ENCODE measurements around the gene RIPPLY1. TPM values are rescaled to one million over a fixed set of nuclear protein-coding genes. Genes with fewer than 3 reads are reported as not detected.

RIPPLY1 gene
- not detected in 2 replicates for total RNA-seq

DNA sequence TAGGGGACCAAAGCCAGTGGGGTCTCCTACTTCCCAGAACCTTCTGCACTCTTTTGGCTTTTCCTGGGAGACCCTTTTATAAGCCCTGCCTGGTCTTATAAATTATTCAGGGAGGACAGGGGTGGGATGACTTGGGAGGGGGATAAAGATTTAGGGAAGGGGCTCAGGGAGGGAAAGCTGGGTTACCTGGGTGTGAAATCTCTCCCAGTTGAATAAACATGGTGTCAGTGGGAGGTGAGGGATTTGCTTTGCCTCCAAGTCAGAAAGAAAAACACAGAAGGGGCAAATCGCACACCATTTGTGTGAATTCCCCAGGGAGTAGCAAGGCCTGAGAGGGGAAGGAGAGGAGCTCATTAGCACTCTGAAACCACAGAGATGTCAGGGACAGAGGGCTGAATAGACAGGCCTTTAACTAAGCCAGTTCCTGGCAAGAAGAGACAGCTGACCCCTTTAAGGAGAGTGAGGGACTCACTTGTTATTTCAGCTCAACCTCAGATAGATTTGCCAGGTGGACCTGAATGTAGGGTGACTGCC lies at the start of gene RIPPLY1:
Gene RIPPLY1 (minus strand): TSS at position 51 of the 534 bp plus-strand sequence. CDS start 54 bp downstream, outside the sequence.

DNA sequence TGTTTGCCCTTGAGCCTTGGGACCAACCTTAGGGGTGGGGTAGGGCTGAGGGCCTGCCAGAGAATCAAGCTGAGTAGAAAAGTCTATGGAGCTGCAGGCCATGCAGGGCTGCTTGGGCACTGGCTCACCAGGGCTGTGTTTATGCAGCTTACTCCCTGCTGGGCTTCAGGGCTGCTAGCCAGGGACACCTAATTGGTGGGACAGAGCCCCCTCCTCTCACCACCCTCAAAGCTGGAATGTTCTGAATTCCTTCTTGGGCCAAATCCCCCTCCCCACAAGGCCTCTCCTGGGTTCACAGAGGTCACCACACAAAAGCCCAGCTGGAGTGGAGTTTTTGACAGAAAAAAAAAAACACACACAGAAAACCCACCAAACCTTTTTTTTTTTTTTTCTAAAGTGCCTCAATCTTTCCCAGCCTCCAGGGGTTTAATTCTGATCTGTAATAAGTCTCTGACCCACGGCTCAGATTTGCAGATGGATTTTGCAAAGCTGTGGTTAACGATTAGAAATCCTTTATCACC lies 16.9 kb upstream of the RIPPLY1 start, which contains the start of gene CLDN2:
Gene CLDN2 (plus strand): TSS at position 471 of the 521 bp plus-strand sequence. CDS start 7,827 bp downstream, outside the sequence.

Other genes with a start within 250 kb of the RIPPLY1 start
- 0.17 TPM in 1 of 2 replicates, not detected in the other for gene RNF128, start 176.6 kb downstream of the RIPPLY1 start, total RNA-seq
- gene TBC1D8B, start 100.7 kb downstream of the RIPPLY1 start, total RNA-seq: 6.7 TPM in 2 replicates
- gene CLDN2, start 17.1 kb upstream of the RIPPLY1 start, total RNA-seq: not detected in 2 replicates
- 14.0 and 27.5 TPM in 2 replicates for gene MORC4, start 96.9 kb upstream of the RIPPLY1 start, total RNA-seq
- 6.0 and 15.6 TPM in 2 replicates for gene RBM41, start 215.5 kb upstream of the RIPPLY1 start, total RNA-seq

All from pericardium fibroblast (primary cell).